NCI-H748 (cell line): ENCODE measurements around the gene IL16.

ENCODE experiments used
- DNase-seq: peaks from one replicate; lab custom pipeline; 2025; ENCODE audit not compliant: unreplicated experiment; lab: John Stamatoyannopoulos, UW

Gene IL16

DNA sequence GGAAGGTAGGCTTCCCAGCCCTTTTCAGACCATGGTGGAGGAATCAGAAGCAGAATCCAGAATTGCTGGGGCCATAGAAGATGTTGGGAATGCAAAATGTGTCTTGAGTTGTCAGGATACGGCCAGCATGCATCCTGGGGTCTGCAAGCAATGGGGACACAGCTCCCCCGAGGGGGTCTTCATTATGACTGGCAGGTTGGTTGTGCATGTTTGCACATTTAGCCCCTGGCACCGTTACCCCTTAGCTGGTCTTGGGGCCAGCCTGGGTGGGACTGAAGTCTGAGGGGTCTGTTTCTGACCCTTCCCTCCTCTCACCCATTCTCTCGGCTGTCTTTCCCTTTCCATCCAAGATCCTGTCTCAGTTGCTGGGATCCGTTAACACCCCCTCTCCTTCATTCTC, 76.5 kb downstream of the IL16 start:
- DNase-seq: no peak

DNA sequence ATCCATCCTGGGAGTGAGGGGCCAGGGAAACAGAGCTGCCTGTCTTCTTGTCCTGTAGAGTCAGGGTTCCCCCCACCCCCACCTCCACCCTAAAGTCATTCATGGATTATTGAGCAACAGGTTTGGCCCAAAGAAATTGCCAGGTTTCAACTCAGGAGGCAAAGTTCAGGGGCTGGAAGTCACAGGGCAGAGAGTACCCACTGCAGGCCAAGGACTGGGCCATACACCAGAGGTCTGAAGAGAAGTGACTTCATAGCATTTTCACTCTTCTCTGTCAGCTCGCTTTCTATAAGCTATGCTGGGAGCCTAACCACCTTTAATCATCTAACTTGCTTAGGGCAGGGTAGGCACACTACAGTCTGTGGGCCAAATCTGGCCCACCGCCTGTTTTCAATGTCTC, 77.2 kb downstream of the IL16 start:
- DNase-seq: no peak

DNA sequence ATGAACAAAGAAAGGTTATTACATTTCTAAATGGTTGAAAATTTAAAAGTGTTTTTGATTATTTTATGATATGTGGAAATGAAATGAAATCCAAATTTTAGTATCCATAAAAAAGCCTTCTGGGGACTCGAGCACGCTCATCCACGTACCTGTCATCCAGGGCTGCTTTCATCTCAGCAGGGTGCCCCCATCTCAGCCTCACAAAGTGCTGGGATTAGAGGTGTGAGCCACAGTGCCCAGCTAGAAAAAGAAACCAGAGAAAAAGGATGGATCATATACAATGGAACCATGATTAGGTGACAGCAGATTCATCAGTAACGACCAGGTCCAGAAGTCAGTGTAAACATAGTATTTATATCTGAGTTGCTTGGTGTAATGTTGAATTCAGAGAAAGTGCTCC, 77.6 kb downstream of the IL16 start:
- DNase-seq: no peak

DNA sequence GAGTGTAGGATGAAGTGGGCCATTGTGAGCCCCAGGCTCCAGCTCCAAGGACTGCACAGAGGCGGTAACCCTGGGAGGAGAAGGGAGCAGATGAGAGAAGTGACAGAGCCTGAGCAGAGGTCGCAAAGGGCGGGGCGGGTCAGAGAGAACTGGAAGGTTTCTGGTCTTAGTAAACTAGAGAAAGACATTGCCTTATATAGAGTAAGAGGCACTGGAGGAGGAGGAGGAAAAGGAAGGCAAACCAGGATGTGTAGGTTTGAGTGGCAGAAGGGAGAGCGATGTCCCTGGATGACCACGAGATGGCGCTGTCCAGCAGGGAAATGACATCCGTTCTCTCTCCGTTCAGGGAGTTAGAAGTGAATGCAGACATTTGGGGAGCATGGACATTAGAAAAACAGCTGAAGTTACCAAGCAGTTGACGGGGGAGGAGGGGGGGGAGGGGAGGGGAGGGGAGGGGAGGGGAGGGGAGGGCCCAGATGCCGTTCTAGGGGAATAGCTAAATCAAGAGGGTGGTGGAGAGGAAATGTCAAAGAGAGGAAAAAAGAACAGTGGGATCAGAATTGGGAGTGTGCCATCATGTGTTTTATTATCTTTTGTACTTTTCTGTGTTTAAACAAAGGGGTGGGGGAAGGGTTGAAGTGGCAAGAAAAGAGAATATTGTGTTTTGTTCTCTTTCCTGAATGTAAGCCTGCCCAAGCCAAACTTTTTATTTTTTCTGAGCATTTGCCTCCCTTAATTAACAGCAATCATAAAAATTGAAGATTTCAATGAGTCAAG, 78.4 kb downstream of the IL16 start:
- DNase-seq: peak; percentile 65

DNA sequence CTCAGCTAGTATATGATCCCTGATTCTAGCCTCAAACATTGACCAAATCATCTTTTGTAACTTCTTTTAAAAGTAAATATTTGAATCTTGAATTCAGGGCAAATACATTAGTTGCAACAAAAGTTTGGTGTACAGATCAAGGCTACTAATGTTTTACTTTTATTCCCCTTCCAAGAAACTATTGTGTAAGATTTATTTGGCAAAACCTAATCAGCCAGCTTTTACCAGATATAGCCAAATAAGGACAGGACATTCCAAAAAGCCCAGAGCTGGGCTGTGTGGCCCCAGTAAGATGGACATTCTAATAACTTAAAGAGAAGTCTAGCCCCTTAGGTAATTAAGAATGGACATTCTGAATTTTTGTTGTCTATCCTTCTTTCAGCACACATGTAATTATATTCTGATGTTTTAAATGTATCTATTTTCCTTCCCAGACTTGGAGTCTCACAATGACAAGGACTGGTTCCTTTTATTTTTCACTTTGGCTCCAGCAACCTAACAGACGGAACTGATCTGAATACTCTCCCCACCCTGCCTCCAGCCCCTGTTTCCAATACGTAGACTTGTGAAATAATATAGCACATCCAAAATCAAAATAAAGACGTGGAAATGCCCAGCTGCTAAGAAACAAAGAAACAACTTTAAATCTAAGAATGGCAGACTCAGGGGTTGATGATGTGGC, 79.2 kb downstream of the IL16 start:
- DNase-seq: no peak

DNA sequence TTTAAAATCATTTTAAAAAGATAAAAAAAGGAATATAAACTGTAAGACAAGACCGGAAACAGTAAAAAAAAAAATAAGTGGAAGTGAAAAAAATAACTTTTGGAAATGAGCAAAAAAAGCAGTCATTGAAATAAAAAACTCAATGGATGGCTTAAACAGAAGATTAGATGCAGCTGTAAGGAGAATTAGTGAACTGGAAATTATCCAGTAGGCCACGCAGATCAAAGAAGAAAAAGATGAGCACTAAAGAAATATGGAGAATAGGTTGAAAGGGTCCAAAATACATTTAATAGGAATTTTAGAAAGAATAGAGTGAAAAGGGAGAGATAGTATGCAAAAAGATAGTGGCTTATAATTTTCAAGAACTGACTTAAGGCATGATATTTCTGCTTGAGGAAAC, 80.3 kb downstream of the IL16 start:
- no peak for DNase-seq

DNA sequence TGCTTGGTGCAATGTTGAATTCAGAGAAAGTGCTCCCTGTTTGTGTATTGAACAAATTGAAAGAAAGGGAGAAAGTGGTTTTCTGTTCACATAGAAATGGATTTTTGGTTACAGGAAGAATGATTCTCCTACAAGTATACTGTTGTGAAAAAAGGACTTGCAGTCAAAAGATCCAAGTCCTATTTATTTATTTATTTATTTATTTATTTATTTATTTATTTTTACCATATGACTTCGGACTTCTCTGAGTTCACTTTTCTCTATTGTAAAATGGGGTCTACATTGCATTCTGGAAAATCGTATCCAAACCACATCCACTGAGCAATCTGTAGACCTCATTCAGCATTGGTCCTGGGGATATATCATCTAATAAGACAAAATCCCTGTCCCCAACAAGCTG, 81.2 kb downstream of the IL16 start:
- DNase-seq: no peak

DNA sequence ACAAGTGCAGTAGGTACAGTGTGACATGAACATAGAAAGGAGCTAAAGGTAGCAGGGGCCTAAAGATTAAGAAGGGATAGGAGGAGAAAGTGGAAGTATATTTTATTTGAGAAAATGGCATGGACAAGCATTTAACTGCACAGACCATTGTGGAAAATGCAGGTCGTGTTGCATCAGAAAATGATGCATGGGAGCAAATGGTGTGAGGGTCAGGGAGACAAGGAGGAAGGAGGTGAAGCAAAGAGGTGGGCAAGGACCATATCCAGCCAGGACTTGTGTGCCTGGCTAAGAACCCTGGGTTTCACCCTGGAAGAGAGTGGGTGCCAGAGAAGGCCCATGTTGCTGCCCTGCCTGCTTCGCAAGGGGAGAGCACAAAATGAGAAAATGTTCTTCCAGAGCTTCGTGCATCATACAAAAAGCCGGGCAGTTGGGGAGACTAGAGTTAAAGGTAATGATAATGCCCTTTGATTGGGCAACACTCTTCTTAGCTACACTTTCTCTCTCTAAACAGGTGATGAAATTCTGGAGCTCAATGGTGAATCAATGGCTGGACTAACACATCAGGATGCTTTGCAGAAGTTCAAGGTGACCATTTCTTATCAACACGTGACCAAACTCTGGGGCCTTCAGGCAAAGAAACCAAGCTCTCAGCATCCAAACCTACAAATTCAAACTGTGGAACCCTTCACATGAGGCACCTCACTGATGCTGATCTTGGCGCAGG, 81.8 kb downstream of the IL16 start:
- no peak for DNase-seq

DNA sequence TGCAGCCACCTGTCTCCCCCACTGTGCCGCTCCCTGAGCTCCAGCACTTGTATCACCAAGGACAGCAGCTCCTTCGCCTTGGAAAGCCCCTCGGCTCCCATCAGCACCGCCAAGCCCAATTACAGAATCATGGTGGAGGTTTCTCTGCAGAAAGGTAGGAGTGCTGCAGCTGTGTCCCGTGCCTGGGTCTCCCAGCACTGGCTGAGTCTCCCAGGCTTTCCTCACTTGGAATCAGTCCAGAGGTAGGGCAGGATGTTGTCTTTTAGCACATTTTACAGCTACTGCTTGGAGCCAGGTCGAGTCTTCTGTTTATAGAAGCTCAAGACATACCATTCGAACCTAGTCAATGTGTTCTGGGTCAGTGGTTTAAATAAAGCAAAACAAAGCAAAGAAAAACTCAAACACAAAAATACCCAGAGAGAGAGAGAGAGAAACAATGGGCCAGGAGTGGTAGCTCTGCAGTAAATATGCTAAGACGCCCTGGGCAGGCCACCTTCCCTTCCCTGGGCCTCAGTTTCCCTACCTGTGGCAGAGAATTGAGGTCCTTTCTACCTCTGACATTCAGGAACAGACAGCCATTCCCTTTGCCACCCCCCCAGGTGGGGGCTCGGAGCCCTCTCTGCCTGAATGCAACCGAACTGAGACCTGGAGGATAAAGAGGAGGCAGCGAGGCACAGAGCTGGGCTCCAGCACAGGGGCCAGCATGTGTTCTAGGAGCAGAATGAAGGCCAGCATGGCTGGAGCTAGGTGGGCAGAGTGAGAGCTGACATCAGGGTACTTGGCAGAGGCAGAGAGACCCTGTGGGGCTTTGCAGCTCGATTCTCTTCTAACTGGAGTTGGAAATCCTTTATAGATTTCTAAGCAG, 83.2 kb downstream of the IL16 start:
- DNase-seq: no peak

DNA sequence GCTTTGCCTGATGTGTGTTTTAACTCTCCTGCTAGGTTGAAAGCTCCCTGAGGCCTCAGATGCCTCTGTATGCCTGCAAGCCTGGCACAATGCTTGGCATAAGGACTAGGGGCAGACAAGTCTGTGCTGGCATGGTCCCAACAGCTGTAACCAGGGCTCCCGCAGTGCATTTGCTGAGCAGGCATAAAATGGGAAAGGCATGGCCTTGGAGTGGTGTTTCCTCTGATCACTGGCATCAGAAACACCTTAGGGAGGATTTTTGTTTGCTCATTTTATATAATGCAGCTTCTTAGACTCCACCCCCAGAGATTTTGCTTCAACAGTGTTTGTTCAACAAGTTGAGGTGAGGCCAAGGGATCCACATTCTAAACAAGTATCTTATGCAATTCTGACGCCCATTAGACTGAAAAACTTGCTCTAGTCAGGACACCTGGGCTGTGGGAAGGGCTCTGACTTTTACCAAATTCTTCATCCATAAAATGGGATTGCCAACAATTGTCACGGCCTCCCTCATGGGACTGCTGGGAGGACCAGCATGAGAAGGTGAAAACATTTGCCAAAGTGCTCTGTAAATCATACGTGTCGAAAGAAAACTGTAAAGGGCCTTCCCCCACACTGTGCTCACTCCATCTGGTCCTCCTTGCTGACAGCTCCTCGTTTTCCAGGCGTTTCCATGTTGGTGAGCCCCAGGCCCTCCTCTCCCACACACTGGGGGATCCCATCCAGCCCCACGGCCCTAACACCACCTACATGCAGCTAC, 84.2 kb downstream of the IL16 start:
- no peak for DNase-seq

DNA sequence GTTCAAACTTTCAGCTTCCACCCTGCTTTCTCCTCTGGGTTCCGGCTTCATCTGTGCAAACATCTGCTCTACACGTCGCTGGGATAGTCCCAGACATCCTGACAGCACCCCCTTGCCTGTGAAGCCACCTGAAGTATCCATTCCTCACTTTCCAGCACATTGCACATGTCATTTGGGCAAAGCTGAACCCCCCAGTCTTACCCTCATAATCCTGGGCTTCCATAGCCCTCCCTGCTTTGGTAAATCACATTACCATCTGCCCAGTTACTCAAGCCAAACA, 84.7 kb downstream of the IL16 start:
- no peak for DNase-seq

DNA sequence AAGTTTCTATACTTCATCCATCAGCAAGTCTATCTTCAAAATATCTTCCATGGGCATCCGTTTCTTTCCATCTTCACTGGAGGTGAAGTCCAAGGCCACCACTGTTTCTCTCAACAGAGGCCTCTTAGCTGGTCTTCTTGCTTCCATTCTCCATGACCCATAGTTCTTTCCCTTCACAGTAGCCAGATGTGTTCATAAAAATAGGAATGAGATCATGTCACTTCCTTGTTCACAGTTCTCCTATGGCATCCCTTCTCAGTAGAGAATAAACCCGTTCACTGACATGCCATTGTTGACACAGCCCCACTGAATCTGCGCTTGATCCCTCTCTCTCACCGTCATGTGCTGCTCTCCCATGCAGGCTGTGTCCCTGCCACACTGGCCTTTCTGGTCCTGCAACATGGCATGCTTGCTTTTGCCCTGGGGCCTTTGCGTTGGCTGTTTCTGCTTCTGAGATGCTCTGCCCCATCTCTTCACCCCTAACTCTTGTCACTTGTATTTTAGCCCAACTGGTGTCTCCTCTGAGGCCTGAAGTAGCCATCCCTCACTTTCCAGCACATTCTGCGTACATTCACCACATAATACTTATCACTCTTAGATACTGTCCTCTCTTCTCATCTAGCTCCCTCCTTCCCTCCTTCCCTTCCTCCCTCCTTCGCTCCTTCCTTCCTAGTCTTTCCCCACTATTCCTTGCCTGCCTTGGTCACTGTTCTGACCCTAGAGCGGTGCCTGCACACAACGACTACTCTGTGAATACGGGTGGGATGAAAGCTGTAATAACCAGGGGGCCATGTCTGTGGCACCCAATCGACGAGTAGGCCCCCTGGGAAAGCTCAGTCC, 85.3 kb downstream of the IL16 start:
- no peak for DNase-seq

DNA sequence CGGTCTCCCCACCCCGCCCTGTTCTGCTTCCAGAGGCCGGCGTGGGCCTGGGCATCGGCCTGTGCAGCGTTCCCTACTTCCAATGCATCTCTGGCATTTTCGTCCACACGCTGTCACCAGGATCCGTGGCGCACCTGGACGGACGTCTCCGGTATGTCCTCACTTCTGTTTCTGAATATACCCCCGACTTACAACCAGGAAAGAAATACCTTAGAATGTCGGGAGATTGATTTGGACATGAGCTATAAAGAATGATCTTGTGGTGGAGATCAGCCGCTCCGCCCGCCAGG, 85.9 kb downstream of the IL16 start:
- DNase-seq: no peak

DNA sequence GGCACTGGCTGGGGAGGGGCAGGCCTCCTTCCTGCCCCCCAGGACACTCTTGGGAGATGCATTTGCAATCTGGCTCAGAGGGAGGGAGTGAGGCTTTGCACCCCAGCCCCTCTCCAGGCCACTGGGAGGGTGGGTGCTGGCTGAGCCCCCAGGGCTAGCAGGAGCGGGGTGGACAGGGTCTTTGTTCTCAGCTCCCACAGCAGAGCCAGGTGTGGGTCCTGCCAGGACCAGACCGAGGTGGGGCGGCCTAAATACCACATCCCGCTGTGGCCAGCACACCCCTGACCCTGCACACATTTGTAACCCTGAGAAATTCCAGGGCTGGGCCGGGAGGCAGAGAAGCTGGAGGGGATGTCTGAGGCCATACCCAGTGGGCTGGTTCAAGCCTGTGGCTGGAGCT, 86.2 kb downstream of the IL16 start:
- DNase-seq: no peak

DNA sequence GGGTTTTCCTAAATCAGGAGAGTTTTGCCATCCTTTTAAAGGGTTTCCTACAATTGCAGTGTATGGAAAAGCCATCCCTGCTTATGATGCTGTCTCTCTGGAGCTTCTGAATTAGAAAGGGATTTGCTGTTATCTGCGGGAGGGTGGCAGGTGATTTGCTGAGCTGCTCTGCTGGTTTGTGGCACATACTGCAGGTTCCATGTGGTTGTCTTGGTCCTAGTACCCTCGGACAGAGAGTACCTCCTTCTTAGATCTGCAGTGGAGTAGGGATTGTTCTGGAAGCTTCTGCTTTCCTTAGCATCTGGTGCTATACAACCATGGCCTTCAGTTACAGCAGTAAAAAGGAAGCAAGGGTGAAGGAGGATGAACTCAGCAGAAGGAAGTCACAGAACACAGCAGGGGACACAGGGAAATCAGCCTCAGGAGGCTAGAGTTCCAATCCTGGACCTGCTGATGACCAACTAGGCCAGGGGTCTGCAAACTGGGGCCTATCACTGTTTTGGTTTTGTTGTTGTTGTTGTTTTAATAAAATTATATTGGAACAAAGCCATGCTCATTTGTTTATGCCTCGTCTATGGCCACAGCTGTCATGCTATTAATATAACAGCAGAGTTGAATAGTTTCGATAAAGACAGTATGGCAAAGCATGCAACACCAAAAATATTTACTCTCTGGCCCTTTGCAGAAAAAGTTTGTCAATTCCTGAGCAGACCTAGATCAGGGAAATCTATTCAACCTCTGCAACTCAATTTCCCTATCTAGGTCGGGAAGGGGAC, 87.8 kb downstream of the IL16 start:
- no peak for DNase-seq

DNA sequence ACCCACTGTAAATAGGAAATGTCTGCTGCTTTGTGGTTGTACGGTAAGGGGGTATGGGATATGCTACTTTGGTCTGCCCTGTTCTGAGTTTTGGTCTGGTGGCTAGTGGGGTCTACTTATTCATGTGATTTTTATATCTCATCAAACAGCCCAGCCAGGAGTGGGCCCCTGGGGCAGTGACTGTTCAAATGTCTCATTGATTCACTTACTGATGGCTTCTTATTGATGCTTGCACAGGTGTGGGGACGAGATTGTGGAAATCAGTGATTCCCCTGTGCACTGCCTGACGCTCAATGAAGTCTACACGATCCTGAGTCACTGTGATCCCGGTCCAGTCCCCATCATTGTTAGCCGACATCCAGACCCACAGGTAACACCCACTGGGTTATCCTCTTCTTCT, 88.8 kb downstream of the IL16 start:
- no peak for DNase-seq

DNA sequence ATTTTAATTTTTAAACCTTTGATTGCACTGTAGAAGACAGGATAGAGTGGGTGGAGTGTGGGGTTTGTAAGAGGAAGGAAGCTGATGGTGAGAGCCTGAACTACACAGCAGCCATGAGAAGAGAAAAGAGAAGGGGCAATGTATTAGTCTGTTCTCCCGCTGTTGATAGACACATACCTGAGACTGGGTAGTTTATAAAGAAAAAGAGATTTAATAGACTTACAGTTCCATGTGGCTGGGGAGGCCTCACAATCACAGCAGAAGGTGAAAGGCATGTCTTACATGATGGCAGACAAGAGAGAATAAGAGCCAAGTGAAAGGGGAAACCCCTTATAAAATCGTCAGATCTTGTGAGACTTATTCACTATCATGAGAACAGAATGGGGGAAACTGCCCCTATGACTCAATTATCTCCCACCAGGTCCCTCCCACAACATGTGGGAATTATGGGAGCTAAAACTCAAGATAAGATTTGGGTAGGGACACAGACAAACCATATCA, 90.0 kb downstream of the IL16 start:
- DNase-seq: no peak

DNA sequence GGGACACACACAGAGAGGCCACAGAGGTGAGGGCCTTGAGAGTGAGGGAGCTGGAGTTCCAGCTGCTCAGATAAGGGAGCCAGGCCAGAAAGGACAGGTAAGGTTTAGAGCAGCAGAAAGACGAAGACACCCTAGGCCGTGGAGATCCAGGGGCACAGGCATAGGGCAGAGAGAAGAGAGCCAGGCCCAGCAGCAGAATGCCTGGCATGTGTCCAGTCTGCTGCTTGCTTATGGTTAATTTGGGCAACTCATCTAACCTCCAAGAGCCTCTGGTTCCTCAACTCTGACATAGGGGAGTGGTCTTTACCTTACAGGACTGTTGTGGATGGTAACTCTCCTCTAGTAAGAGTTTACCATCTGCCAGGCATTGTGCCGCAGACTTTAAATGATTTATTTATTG, 91.4 kb downstream of the IL16 start:
- no peak for DNase-seq

DNA sequence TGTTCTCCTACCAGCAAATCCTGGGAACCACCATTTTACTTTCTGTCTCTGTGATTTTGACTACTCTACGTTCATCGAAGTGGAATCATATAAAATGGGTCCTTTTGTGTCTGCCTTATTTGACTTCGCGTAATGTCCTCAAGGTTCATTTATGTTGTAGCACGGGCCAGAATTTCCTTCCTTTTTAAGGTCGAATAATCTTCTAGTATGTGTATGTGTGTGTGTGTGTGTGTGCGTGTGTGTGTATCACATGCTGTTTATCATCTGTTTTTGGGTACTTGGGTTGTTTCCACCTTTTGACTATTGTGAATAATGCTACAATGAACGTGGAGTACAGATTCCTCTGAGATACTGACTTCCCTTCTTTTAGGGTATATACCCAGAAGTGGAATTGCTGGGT, 91.9 kb downstream of the IL16 start:
- no peak for DNase-seq
